CD8-positive, alpha-beta memory T cell (primary cell): ENCODE measurements around the gene SMAD7. TPM values are rescaled to one million over a fixed set of nuclear protein-coding genes. Genes with fewer than 3 reads are reported as not detected.

Experiments
- CTCF ChIA-PET: fragments of 350-600 bp; sonication (Branson Sonifier 250); formaldehyde crosslinking; loops from one replicate; lab custom pipeline; 2021; ENCODE audit warnings: antibody characterized with exemption; lab: Charles Lee
- POLR2A ChIA-PET: fragments of 350-600 bp; sonication (Branson Sonifier 250); formaldehyde crosslinking; loops from one replicate; lab custom pipeline; 2021; ENCODE audit warnings: antibody characterized with exemption; lab: Charles Lee
- DNase-seq, 5 donors: peaks; one replicate each; pipeline versions ENCODE4 v3.0.0 to v3.0.0-alpha.2; 2020 to 2022; ENCODE audit warnings: mixed read lengths in 1 of 5
- H3K27ac ChIP-seq: one replicate; pipeline ENCODE4 v1.7.0; 2013; ENCODE audit warnings: low read depth, mild to moderate bottlenecking, low read length, moderate library complexity
- H3K27me3 ChIP-seq: 2 replicates; pipeline ENCODE4 v1.7.0; 2013; ENCODE audit warnings: low read length, mild to moderate bottlenecking; ENCODE audit not compliant: insufficient read depth, poor library complexity, severe bottlenecking
- H3K36me3 ChIP-seq: 2 replicates; pipeline ENCODE4 v1.7.0; 2013; ENCODE audit warnings: mild to moderate bottlenecking, low read length, moderate library complexity; ENCODE audit not compliant: insufficient read depth
- H3K4me1 ChIP-seq: 2 replicates; pipeline ENCODE4 v1.7.0; 2013; ENCODE audit warnings: mild to moderate bottlenecking, low read length, moderate library complexity; ENCODE audit not compliant: insufficient read depth
- H3K4me3 ChIP-seq: 2 replicates; pipeline ENCODE4 v1.7.0; 2013; ENCODE audit warnings: mild to moderate bottlenecking, low read length
- H3K9me3 ChIP-seq: 2 replicates; pipeline ENCODE4 v1.7.0; 2013; ENCODE audit warnings: mild to moderate bottlenecking, low read length
- H3K27ac Mint-ChIP-seq, 8 donors: one replicate each; pipeline ENCODE4 v1.8.0; 2020 to 2021; ENCODE audit warnings: mixed read lengths in 8 of 8, mild to moderate bottlenecking in 6 of 8, inconsistent platforms in 3 of 8, moderate library complexity in 3 of 8
- H3K27me3 Mint-ChIP-seq, 2 donors: one replicate each; pipeline ENCODE4 v1.8.0; 2020 to 2021; ENCODE audit warnings: mixed read lengths in 2 of 2, mild to moderate bottlenecking in 1 of 2, moderate library complexity in 1 of 2
- H3K36me3 Mint-ChIP-seq, 3 donors: one replicate each; pipeline ENCODE4 v1.8.0; 2020 to 2021; ENCODE audit warnings: mixed read lengths in 3 of 3, inconsistent platforms in 1 of 3, mild to moderate bottlenecking in 1 of 3
- H3K4me1 Mint-ChIP-seq, 3 donors: one replicate each; pipeline ENCODE4 v1.8.0; 2020 to 2021; ENCODE audit warnings: mixed read lengths in 3 of 3, inconsistent platforms in 1 of 3, mild to moderate bottlenecking in 1 of 3
- H3K4me3 Mint-ChIP-seq, 7 donors: one replicate each; pipeline ENCODE4 v1.8.0; 2020 to 2021; ENCODE audit warnings: mixed read lengths in 7 of 7, mild to moderate bottlenecking in 6 of 7, moderate library complexity in 4 of 7, inconsistent platforms in 2 of 7
- H3K9me3 Mint-ChIP-seq, 5 donors: one replicate each; pipeline ENCODE4 v1.8.0; 2020 to 2022; ENCODE audit warnings: mixed read lengths in 5 of 5, mild to moderate bottlenecking in 3 of 5, moderate library complexity in 2 of 5, inconsistent platforms in 1 of 5
- polyA plus RNA-seq: library from polyadenylated mRNA; unstranded; fragments of 300-500 nt; fragmentation: Illumina TruSeq; gene quantifications from one replicate; pipeline ENCODE4 v1.2.3, GENCODE V29; 2021
- total RNA-seq, 2 experiments: library from RNA; stranded (reverse); gene quantifications; one replicate each; pipeline ENCODE4 v1.2.3, GENCODE V29; 2021

The SMAD7 gene
- total and polyA plus RNA-seq, 3 experiments from 2014 or later: 7.0 to 23.3 (median 23.3) TPM

GRCh38 chr18:48994926-48995835, 44.4 kb upstream of the SMAD7 start:
- CTCF ChIA-PET: interaction anchor here (1.5 kb wide), 1 partner anchor 219 kb away, joined by 4 read pairs; no protein-coding TSS in a partner anchor
- Histone ChIP-seq H3K36me3 (no peaks in the 10 kb centered on the region), H3K27me3 (no peaks in the 10 kb centered on the region), H3K27ac (no peak overlapping the region), H3K4me1 (peaks cover 15% of the 10 kb centered on the region), H3K9me3 (no peaks in the 10 kb centered on the region), H3K4me3 (no peak overlapping the region)
- Mint-ChIP-seq H3K4me3 (no peak overlapping the region), H3K27ac (peak overlapping the region in 4 of 8 donors; percentile 38 to 88 (median 64)), H3K4me1 (peaks cover 13 to 25% (median 15%) of the 10 kb centered on the region in 3 donors), H3K27me3 (peaks cover 0 to 4% of the 10 kb centered on the region in 2 donors), H3K9me3 (no peaks in the 10 kb centered on the region), H3K36me3 (no peaks in the 10 kb centered on the region)
- POLR2A ChIA-PET: interaction anchor here (0.5 kb wide), 1 partner anchor 43 kb away, joined by 3 read pairs; no protein-coding TSS in a partner anchor
- DNase-seq: no peak

- Mint-ChIP-seq H3K36me3 (no peaks in the 10 kb centered on the region), H3K27me3 (peaks cover 0 to 5% of the 10 kb centered on the region in 2 donors), H3K4me3 (no peak overlapping the region), H3K9me3 (no peaks in the 10 kb centered on the region), H3K4me1 (peaks cover 13 to 25% (median 15%) of the 10 kb centered on the region in 3 donors), H3K27ac (peak overlapping the region in 3 of 8 donors; percentile 22 to 96 (median 37))
- Histone ChIP-seq H3K4me3 (no peak overlapping the region), H3K27me3 (no peaks in the 10 kb centered on the region), H3K9me3 (no peaks in the 10 kb centered on the region), H3K4me1 (peaks cover 15% of the 10 kb centered on the region), H3K36me3 (no peaks in the 10 kb centered on the region), H3K27ac (no peak overlapping the region)
- CTCF ChIA-PET: no interaction called here
- no peak for DNase-seq
- POLR2A ChIA-PET: no interaction called here
These were observed 43.4 kb upstream of the SMAD7 start for GRCh38 chr18:48994044-48994651.

- no peaks in the 10 kb centered on the region for H3K9me3 ChIP-seq
- no peak for DNase-seq
- H3K4me3 ChIP-seq: no peak overlapping the region
- Mint-ChIP-seq H3K27ac (peak overlapping the region in 2 of 8 donors; percentile 18 to 29), H3K4me3 (no peak overlapping the region), H3K27me3 (peaks cover 0 to 6% of the 10 kb centered on the region in 2 donors), H3K36me3 (no peaks in the 10 kb centered on the region), H3K4me1 (peaks cover 13 to 25% (median 15%) of the 10 kb centered on the region in 3 donors), H3K9me3 (no peaks in the 10 kb centered on the region)
- H3K36me3 ChIP-seq: no peaks in the 10 kb centered on the region
- H3K27ac ChIP-seq: no peak overlapping the region
- ChIA-PET POLR2A (no interaction called here), CTCF (no interaction called here)
- H3K4me1 ChIP-seq: peaks cover 15% of the 10 kb centered on the region
- no peaks in the 10 kb centered on the region for H3K27me3 ChIP-seq
These were observed 42.8 kb upstream of the SMAD7 start for GRCh38 chr18:48993586-48993985.

GRCh38 chr18:48992791-48993555, 42.2 kb upstream of the SMAD7 start:
- Mint-ChIP-seq H3K9me3 (no peaks in the 10 kb centered on the region), H3K27ac (peak overlapping the region in 5 of 8 donors; percentile 18 to 61 (median 38)), H3K4me1 (peaks cover 13 to 24% (median 14%) of the 10 kb centered on the region in 3 donors), H3K36me3 (no peaks in the 10 kb centered on the region), H3K4me3 (no peak overlapping the region), H3K27me3 (peaks cover 0 to 6% of the 10 kb centered on the region in 2 donors)
- Histone ChIP-seq H3K4me3 (no peak overlapping the region), H3K27me3 (no peaks in the 10 kb centered on the region), H3K27ac (no peak overlapping the region), H3K9me3 (no peaks in the 10 kb centered on the region), H3K36me3 (no peaks in the 10 kb centered on the region), H3K4me1 (peaks cover 15% of the 10 kb centered on the region)
- DNase-seq: no peak
- POLR2A ChIA-PET: no interaction called here
- CTCF ChIA-PET: no interaction called here

- peaks cover 0 to 6% of the 10 kb centered on the region in 2 donors for H3K27me3 Mint-ChIP-seq
- H3K4me1 Mint-ChIP-seq: peaks cover 5 to 16% (median 6%) of the 10 kb centered on the region in 3 donors
- H3K9me3 Mint-ChIP-seq: no peaks in the 10 kb centered on the region
These were observed 41.4 kb upstream of the SMAD7 start for GRCh38 chr18:48992133-48992532.

GRCh38 chr18:48991676-48992075, 40.9 kb upstream of the SMAD7 start:
- H3K4me1 Mint-ChIP-seq: peaks cover under 1 to 11% (median 1%) of the 10 kb centered on the region in 3 donors
- peak overlapping the region in 1 of 8 donors; percentile 74 for H3K27ac Mint-ChIP-seq
- H3K9me3 Mint-ChIP-seq: no peaks in the 10 kb centered on the region
- H3K9me3 ChIP-seq: no peaks in the 10 kb centered on the region
- no peaks in the 10 kb centered on the region for H3K27me3 ChIP-seq
- peaks cover 2% of the 10 kb centered on the region for H3K4me1 ChIP-seq
- no peaks in the 10 kb centered on the region for H3K36me3 Mint-ChIP-seq
- CTCF ChIA-PET: no interaction called here
- H3K4me3 Mint-ChIP-seq: no peak overlapping the region
- no peaks in the 10 kb centered on the region for H3K36me3 ChIP-seq
- no peak for DNase-seq
- H3K4me3 ChIP-seq: no peak overlapping the region
- H3K27ac ChIP-seq: no peak overlapping the region
- H3K27me3 Mint-ChIP-seq: peaks cover 0 to 6% of the 10 kb centered on the region in 2 donors
- POLR2A ChIA-PET: no interaction called here

More at GRCh38 chr18:48992133-48992532, 41.4 kb upstream of the SMAD7 start:
- no peak for DNase-seq
- no peak overlapping the region for H3K27ac ChIP-seq
- ChIA-PET CTCF (no interaction called here), POLR2A (no interaction called here)
- H3K27me3 ChIP-seq: no peaks in the 10 kb centered on the region
- Mint-ChIP-seq H3K36me3 (no peaks in the 10 kb centered on the region), H3K4me3 (no peak overlapping the region), H3K27ac (peak overlapping the region in 2 of 8 donors; percentile 36 to 38)
- no peak overlapping the region for H3K4me3 ChIP-seq
- no peaks in the 10 kb centered on the region for H3K9me3 ChIP-seq
- no peaks in the 10 kb centered on the region for H3K36me3 ChIP-seq
- H3K4me1 ChIP-seq: peaks cover 6% of the 10 kb centered on the region

- H3K27me3 Mint-ChIP-seq: peaks cover 0 to 9% of the 10 kb centered on the region in 2 donors
- H3K27ac Mint-ChIP-seq: peak overlapping the region in 1 of 8 donors; percentile 74
- ChIA-PET CTCF (no interaction called here), POLR2A (no interaction called here)
- peaks cover 0 to 8% (median 0%) of the 10 kb centered on the region in 3 donors for H3K4me1 Mint-ChIP-seq
- H3K4me3 ChIP-seq: no peak overlapping the region
- no peaks in the 10 kb centered on the region for H3K36me3 Mint-ChIP-seq
- no peaks in the 10 kb centered on the region for H3K27me3 ChIP-seq
- H3K9me3 Mint-ChIP-seq: no peaks in the 10 kb centered on the region
- no peak overlapping the region for H3K27ac ChIP-seq
- no peaks in the 10 kb centered on the region for H3K4me1 ChIP-seq
- H3K36me3 ChIP-seq: no peaks in the 10 kb centered on the region
- H3K9me3 ChIP-seq: no peaks in the 10 kb centered on the region
- DNase-seq: no peak
- no peak overlapping the region for H3K4me3 Mint-ChIP-seq
These were observed 40.5 kb upstream of the SMAD7 start for GRCh38 chr18:48991319-48991660.
